Measurements from ENCODE around the gene KRAS.

Gene KRAS

GRCh38 chr12:25194214-25194613 lies 56.5 kb downstream of the KRAS start:
- FAIRE-seq = no peak

GRCh38 chr12:25190793-25191192 lies 59.9 kb downstream of the KRAS start:
- no peak for FAIRE-seq

- no peak for FAIRE-seq
Measured at GRCh38 chr12:25189656-25190055, 61.1 kb downstream of the KRAS start.

GRCh38 chr12:25187781-25188180 lies 62.9 kb downstream of the KRAS start:
- peak; percentile 74 for FAIRE-seq

DNA sequence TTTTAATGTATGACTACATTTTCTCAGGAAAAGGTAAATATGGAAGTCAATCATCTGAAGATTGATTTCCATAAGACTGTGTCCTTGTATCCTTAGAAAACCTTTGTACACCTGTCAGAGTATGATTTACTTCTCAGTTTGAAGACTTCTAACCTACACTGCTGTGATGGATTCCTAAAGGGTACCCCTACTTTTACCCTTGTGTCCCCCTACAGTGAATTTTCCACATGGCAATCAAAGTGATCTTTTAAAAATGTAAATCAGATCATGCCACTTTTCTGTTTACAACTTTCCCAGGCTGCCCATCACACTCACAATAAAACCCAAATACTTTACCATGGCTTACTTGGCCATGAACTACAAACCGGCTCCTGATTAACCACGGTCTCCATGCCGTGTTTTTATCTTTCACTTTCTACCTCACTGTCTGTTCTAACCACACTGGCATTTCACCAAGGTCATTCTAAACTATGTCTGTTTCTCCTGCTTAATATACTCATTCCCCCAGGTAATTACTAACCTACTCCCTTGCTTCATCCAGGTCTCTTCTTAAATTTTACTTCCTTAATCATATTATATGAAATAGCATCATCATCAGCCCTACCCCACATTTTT lies 63.8 kb downstream of the KRAS start:
- FAIRE-seq = no peak

- FAIRE-seq = no peak
Measured at GRCh38 chr12:25186038-25186787, 64.5 kb downstream of the KRAS start.

- no peak for FAIRE-seq
Measured at GRCh38 chr12:25184132-25184531, 66.6 kb downstream of the KRAS start.

DNA sequence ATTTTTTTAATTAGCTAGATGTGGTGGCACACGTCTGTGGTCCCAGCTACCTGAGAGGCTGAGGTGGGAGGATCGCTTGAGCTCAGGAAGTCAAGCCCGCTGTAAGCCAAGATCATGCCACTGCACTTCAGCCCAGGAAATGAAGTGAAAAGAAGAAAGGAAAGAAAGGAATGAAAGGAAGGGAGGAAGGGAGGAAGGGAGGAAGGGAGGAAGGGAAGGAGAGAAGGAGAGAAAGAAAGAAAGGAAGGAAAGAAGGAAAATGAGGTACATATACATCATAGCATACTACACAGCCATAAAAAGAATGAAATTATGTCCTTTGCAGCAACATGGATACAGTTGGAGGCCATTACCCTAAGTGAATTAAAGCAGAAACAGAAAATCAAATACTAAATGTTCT lies 68.0 kb downstream of the KRAS start:
- no peak for FAIRE-seq

- no peak for FAIRE-seq
Measured at GRCh38 chr12:25162866-25163265, 87.9 kb downstream of the KRAS start.

DNA sequence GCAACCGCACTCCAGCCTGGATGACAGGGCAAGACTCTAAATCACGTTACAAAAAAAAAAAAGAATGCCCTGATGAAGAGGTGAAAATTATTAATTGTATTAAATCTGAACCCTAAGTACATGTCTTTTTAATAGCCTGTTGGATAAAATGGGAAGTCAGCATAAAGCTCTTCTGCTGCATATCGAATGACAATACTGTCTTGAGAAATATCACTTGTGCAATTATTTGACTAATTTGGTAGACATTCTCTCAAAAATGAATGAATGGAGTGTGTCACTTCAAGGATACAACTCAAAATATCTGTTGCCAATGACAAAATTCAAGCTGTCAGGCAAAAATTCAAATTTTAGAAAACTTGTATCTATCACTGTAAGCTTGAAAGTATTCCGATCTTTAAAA lies 94.7 kb downstream of the KRAS start:
- no peak for FAIRE-seq

- peak; percentile 87 for FAIRE-seq
Measured at GRCh38 chr12:25155022-25155576, 95.6 kb downstream of the KRAS start.
